ENCODE results near the gene CDRT4.

CDRT4 gene

DNA sequence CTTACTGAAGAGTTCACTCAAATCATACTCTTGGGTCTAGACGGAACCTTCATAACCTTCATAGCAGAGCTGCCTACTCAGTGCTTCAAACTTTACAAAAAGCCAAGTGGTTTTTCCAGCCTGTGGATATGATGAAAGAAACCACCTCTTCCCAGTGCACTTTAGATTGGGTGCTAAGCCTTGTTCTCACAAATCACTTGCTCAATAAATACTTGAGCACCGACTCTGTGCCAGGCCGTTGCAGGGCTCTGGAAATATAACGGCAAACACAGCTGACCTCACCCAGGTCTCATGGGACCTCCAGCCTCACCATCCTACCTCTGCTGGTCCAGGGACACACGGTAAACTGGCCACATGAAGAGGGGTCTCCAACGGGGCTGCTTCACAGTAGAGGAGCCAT, 35.7 kb downstream of the CDRT4 start:
- DNase-seq (ENCODE audit: low read depth) = no peak

DNA sequence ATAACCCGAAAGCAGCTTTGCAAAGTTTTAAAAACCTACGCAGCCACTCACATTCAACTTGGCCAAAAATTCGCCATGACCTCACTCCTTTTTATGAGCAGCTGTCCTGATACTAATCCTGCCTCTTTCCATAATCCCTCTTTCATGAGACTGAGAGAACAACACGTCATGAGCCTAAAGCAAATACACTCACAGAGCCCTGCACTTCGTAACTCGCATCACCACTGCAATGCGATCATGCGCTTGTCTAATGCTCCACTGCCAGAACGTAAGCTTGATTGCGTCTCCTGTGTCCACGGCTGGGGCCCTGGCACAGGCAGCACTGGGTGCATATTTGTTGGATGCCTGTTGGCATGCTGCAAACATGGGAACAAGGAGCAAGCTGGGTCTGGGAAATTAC, 36.2 kb downstream of the CDRT4 start:
- peak; percentile 32 for DNase-seq (ENCODE audit: low read depth)

DNA sequence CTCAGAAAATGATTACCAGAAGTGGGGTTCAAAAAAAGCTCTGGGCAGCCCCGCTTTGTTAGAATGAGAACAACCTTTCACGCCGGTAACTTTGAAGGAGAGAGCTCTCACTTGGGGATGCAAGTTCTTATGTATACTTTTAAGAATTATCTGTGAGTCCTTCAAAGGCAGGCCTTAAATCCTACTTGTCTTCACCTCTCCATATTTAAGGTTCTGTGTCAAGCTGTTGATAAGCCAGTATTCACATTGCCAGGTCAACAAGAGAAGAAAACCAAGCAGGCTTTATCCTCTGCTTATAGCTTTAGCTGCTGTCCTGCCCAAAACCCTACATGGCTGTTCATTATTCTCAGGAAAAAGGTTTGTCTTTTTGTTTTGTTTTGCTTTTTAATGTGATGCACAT, 42.9 kb downstream of the CDRT4 start:
- DNase-seq (ENCODE audit: low read depth) = no peak

DNA sequence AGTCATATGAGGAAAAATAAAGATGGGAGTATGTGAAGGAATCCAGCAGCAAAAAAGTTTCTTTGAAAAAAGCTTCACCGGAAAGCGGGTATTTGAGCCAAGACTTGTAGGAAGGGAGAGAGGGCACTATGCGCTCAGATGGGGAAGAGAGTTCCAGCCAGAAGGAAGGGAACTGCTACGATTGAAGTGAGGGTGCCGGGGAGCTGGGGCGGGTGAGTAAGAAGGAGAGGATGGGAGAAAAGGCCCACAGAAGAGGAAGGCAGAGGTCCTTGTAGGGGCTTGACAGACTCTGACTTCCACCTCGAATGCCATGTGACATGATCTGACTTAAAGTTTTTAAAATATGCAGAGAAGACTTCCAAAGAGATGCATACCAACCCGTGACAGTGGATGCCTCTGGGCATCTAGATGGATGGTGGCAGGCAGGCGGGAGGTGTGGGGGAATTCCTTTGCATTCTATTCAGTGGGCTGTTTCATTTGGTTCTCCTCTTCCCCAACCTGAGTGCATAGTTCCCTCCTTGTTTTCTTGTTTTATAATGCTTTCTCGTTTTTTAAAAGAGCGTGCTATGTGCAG, 44.9 kb downstream of the CDRT4 start:
- DNase-seq (ENCODE audit: low read depth) = no peak

DNA sequence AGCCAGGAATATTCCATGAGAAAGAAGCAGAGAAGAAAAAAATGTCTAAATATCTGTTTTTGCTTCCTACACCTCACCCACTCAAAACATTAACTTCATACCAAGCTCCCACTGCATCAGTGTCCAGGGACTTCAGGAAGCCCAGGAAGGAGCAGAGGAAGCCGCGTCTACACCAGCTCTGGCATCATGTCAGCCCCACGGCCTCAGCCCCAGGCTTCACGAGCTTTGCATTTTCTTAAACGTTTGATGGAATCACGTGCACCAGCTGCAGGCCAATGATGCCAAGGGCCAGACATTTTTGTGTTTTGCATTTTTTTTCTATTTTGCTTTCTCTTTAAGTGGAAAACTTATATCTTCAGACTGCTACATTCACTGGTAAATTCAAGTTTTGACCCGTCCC, 48.6 kb downstream of the CDRT4 start:
- no peak for DNase-seq (ENCODE audit: low read depth)

DNA sequence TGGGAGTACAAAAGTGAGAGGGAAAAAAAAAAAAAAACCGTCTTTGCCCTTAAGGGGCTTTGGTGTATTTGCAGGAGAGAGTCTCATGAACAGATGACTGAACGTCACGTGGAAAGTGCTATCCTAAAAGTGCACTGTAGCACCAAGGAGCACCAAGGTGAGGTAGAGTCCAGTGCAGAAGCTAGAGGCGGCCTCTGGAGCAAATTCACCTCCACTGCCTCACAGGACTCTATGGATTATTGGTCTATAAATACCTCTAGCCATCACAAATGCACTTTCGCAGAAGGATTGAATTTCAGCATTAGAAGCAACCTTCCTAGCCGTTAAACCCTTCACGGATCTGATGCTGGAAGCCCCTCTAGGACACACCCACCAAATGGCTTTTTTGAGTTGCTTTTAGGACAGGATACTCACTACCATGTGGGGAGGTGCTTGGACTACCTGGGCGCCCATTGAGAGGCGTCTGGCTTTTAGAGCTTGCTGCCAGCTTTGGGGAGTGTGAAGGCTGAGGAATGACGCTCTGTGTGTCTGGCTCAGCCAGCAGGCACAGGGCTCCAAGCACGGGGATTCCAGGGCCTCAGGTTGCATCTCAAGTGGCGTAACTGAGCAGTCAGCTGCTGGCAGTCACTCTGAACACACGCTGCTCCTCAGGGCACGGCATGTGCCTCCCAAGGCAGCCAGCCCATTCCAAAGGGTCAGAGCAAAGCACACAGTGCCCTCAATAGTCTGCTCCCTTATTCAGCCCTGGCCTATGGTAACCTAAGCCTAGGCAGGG, 52.7 kb downstream of the CDRT4 start:
- no peak for DNase-seq (ENCODE audit: low read depth)

DNA sequence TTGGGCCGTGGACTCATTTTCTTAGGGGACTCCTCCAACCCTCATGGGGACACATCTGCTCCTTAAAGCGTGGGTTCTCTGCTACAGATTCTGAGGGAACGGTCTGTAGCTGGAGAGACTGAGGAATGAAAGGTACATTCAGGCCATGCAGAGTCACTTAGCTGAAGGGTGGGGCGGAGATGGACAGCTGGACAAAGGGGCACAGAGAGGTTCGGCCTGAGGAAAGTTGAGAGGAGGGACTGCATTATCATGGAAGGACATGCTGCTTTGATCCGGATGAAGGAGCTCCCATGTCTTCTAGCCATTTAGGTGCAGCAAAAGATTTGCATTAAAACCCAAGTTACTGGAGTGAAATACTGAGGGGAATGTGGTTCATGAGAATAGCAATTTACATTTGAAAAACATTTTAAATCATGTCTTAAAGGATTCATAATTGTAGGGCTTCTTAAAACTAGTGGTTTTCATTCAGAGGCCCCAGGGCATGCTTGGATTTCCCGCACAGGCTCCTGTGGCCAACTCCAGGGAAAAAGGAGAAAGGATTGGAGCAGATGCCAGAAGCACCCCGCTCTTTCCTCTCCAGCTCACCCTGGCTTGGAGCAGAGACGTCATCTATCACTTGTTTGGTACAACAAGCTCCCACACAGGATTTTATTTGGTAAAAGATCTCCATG, 54.2 kb downstream of the CDRT4 start:
- DNase-seq (ENCODE audit: low read depth) = no peak

DNA sequence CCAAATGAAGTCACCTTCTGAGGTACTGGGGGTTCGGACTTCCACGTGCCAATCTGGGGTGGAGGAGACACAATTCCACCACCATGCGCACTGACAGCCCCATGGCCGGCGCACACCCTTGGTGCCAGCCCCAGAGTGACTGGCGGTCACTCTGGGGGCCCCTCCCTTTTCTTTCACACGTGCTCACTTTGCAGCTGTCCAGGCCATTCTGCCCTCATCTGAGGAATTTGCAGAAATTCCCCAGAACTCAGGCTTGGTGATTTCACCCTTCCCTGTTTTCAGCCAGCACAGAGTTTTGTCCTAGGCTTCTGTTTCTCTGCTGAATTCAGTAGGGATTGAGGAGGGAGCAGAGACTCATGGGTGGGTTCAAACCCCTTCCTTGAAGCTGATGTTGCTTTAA, 54.8 kb downstream of the CDRT4 start:
- no peak for DNase-seq (ENCODE audit: low read depth)

DNA sequence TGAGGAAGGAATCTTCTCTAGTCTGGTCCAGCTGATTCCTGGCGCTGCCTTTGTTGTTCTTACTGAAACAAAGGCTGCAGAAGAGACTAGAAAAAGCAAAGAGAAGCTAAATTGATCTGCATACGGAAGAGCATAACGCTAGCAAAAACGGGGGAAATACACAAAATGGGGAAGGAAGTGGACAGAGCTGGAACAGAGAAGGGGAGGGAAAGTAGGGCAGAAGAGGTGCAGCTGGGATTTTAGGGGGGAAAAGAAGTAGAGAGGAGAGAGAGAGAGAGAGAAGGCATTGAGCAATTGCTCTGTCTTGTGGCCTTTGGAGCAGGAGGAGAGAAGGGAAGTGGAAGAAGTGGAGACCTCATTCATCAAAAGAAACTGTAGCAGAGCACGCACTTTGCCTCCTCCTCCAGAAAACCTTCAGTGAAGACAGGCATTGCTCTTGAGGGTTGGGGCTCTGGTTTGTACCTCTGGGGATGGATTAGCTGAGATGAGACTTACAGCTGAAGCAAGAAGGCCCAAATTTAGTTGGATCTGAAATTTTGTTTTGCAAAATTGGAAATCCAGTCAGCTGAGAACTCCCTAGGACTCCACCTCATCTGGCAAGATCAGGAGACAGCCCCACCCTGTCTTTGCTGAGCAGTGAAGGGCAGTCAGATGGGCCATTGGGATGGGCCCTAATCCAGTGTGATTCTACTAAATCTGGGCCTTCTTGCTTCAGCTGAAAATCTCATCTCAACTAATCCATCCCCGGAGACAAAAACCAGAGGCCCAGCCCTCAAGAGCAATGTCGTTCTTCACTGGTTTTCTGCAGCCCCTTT, 55.8 kb downstream of the CDRT4 start:
- DNase-seq (ENCODE audit: low read depth) = no peak

DNA sequence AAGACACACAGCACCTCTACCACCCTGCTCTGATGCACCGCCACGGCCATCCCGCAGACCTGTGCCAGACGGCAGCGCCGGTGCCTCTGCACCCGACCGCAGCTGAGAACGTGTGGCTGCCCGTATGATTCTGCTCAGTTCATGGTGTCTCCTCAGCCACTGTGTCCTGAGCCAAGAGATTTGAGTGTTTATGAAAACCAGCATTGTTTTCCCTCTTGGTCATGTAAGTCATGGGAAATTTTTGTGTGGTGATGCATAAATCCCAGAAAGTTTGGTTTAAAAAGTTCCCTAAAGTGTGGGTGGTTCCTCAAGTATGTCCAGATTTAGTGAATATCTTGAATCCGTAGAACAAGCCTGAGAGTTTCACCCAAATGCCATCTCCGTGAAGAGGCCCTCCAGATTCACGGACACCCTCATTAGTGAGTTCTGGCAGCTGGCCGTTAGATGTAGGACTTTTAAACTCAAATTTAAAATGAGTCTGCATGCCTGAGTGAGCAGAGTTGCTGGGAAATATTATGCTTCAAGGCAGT, 57.6 kb downstream of the CDRT4 start:
- peak; percentile 76 for DNase-seq (ENCODE audit: low read depth)

DNA sequence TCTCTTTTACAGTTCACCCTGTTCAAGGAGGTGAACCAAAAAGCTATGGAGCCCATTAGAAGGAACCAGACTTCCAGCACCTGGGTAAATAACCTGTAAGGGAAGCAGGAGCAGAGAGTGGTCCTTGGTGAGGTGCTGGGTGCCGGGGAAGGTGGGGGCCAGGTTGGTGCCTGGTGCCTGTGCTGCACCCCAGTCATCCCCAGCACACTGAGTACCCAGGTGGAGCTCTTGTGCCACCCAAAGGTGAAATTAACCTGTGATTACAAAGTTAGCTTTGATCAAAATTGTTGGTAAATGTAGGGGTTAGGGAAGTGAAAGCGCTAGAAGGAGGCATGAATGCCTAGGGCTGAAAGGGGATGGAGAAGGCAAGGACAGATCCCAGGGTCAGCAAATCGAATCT, 58.6 kb downstream of the CDRT4 start:
- DNase-seq (ENCODE audit: low read depth) = no peak

DNA sequence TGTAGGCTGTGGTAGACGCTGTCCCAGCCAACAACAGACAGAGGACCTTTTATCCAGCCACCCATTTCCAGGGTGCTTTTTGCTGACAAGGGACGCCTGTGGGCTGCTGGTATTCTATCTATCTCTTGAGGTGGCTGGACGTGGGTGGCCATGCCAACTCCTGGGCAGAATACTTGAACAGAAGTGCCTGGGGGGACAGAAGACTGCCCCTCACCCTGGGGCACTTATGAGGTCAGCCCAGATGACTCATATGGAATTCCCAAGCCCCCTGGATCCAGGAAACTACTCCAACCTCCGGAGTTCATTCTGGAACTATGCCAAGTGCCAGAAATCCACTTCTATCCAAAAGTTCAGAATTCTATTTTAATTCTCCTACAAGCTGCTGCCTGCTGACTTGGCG, 61.3 kb downstream of the CDRT4 start:
- DNase-seq (ENCODE audit: low read depth) = no peak

DNA sequence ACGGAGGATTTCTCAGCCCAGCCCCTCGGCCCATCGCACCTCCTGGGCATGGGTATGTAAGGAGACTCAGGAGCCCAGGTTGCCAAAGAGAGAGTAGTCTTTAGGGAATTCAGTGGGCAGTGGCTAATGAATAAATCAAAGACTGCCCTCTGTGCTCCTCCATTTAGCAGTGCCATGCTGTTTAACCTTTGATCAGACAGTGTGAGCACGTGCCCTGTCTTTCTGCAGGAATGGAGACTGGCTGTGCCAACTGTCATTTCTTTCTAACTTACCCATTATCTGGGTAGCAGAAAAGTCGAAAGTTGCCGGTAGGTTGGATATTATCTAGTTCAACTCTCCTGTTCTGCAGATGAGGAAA, 62.4 kb downstream of the CDRT4 start:
- no peak for DNase-seq (ENCODE audit: low read depth)

DNA sequence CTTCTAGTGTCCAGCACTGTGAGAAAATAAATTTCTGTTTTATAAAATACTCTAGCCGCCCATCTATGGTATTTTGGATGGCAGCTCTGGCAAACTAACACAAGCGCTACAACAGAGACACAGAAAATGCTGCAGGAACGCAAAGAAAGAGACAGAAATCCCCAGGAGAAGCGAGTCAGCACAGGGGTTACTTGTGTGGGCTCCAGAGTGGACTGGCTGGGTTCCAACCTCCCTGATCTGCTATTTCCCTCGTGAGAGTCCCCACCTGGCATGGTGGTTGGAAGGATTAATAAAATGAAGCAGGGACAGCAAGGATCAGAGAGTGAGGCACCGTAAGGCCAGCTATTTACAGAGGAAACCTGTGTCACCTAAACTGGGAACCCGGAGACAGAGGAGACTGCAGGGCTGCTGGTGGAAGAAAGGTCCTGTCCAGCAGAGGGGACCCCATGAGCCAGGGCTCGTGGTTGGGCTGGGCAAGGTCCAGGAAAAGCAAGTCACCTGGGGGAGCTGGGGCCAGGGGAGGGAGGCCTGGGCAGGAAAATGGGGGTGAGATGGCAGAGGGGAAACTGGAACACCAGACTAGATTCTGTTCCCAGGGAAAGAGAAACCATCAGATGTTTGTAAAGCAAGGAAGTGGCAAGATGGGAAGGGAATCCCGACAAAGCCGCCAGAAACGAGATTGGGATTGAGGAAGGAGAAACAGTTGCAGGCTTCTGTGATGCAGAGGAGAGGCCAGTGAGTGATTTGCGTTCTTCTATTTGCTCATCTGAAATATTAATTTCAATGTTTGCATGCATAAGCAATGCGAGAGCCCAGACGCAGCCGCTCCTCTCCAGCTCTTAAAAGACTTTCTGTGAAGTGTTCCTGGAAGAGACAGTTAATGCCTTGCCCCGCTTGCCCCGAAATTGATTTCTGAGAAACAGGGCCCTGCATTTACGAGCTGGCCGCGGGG, 63.0 kb downstream of the CDRT4 start:
- DNase-seq (ENCODE audit: low read depth) = no peak

DNA sequence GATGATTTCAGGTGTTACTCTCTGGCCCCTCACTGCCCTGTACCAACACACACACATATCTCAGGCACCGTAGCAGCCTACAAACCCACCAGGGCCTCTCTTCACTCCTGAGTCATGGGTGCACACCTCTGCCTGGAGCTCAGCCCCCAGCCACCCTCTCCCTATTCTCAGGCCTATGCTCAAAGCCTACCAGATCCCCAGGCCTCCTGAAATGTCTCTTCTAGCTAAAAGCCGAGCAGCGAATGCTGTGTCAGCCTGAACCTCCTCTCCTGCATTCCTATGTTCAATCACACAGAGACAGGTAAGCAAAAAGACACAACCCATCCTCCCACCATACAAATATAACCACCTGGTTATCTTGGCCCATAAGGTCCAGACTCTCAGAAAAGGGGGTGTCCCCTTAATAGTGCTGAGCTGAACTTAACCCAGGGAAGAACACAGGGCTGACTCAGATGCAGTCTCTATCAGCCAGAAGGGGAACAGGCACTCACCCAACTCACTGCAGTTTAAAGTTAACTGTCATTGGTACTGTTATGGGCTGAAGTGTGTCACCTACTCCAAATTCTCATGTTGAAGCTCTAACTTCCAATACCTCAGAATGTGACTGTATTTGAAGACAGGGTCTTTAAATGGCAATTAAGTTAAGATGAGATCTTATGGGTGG, 64.0 kb downstream of the CDRT4 start:
- DNase-seq (ENCODE audit: low read depth) = no peak

DNA sequence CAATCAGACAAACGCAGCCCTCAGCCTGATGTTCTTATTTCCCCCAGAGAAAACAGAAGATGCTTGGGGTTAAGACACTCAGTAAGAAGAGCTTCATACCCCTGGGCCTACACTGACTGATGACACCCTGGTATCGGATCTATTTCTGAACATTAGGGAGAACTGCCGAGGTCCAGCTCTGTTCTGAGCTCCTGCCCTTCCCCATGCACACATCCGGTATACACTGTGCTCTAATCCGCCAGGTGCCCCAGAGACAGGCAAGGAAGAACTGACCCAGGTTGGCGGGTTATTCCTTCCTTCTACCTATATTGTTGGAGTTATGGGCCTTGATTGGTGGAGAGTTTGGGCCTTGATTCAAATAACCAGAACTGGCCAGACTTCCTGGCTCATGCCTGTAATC, 68.0 kb downstream of the CDRT4 start:
- no peak for DNase-seq (ENCODE audit: low read depth)

DNA sequence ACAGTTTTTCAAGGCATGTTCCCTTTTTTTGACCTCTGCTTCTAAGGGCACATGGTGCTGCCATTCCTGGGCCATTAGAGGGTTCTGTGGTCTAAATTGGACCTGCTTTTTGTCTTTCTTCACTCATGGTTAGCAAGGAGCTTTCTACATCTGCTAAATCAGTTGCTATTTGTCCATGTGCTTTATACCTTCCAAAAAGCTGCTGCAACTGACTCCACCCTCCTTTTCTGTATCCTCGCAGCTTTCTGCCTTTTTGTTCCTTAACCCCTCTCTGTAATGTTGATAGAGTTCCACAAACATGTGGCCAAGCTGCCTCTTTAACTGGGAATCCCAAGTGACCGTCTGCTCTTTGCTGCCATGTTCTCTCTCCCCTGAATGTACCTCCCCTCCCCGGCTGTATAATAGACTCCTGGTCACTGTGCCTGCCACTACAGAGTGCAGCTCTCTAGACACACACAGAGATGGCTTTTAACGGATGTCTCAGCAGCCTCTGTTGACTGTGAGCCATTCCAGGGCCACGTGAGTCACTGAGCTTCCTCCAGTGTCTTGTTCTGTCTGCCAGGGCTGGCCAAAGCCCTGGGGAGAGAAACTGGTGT, 68.6 kb downstream of the CDRT4 start:
- no peak for DNase-seq (ENCODE audit: low read depth)

DNA sequence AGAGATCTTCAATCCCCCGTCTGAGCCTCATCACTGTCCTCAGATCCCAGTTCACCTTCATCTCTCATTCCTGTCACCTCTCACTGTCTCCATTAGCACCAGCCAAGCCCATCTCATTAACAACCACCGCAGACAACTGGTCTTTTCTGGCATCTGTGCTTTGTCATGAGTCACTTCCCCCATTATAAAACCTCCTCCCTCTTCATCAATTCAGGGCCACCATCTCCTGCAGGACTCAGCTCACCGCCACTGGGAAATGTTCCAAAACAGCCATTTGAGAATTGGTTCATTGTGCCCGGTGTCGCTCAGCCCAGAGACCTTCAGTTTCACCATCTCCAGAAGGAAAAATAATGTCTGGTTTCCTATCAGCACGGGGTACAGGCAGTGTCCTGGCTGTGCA, 69.1 kb downstream of the CDRT4 start:
- DNase-seq (ENCODE audit: low read depth) = no peak

DNA sequence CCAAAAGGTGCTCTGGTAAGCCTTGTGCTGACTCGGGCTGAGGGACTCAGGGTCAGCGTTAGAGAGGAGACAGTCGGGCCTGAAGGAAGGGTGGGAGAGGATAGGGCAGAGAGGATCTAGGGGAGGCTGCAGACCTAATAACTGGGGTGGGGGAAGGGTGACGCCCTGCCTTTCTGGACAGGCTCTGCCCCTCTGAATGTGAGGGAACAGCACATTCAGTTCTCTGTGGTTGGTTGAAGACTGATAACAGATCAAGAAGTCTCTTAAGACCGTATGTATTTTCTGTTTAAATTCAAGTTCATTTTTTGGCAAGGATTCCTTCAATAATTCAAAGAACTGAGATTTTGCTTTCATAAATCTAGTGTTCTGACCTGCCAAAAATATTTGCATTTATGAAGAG, 69.8 kb downstream of the CDRT4 start:
- no peak for DNase-seq (ENCODE audit: low read depth)

DNA sequence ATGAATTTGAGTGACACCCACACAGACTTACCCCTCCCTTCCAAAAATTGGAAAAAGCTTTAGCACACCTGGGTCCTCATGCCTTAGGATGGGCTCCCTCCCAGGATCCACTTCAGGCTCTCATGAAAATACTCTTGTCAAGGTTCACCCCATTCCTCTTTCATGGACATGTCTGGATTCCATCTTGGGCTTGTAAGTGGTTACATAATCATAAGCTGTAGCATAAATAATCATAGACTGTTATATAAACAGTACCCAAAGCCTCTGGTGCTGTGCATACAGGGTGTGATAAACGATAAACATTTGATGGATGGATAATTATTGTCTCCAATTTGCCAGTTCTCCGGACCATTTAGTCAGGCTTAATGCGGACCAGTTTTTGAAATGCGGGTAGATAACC, 72.3 kb downstream of the CDRT4 start:
- DNase-seq (ENCODE audit: low read depth) = no peak

All from fibroblast of the conjunctiva (primary cell).